K562 (cell line): ENCODE measurements around the gene MFSD11. TPM values are rescaled to one million over a fixed set of nuclear protein-coding genes. Genes with fewer than 3 reads are reported as not detected.

ENCODE experiments used
- ATAC-seq: fragments of 200-7000 bp; cut with Tn5 transposase; 3 replicates; pipeline ENCODE4 v1.9.1; 2020; ENCODE audit warnings: moderate library complexity
- BruUV-seq: library from RNA; stranded (reverse); fragments of 400-500 nt; replicated peaks from 2 replicates; lab custom pipeline; 2021; lab: Mats Ljungman, UMichigan
- CTCF ChIA-PET: fragments of 300-600 bp; formaldehyde crosslinking; extraction: SDS; loops from one replicate; lab custom pipeline; 2021; ENCODE audit warnings: low intra/inter-chr PET ratio; lab: Yijun Ruan, JAX
- POLR2A ChIA-PET: fragments of 300-600, 350-650 bp; sonication (Branson Sonifier 250); formaldehyde crosslinking; extraction: SDS; loops from one replicate; lab custom pipeline; 2021; ENCODE audit warnings: antibody characterized with exemption, inconsistent platforms; lab: Yijun Ruan, JAX
- DNase-seq, 4 experiments: peaks; one replicate each; pipeline versions ENCODE4 v3.0.0 to v3.0.0-alpha.2; 2011 to 2018; ENCODE audit warnings: low spot score in 3 of 4, mixed read lengths in 3 of 4; ENCODE audit errors: extremely low read depth in 1 of 4
- FAIRE-seq: peaks from 2 replicates; lab custom pipeline; 2011; peaks lifted over from hg19 to GRCh38; lab: Jason Lieb, UNC
- H2AFZ ChIP-seq: 2 replicates; pipeline ENCODE4 v1.6.0; 2011; ENCODE audit warnings: low read depth, low read length, control low read depth, inconsistent platforms
- H3K27ac ChIP-seq: fragments of 200-600 bp; 3 replicates; pipeline ENCODE4 v1.8.0; 2011; ENCODE audit warnings: low read depth, mild to moderate bottlenecking, control low read depth, inconsistent platforms, low read length, moderate library complexity, mixed read lengths; ENCODE audit errors: extremely low read depth
- H3K27me3 ChIP-seq, 2 experiments: fragments of 300-600 bp in 1 of 2; 2 replicates in 1 of 2; 3 replicates in 1 of 2; pipeline versions ENCODE4 v1.6.0 to v1.8.0; 2011; ENCODE audit warnings: inconsistent platforms in 2 of 2, low read length in 2 of 2, mild to moderate bottlenecking in 1 of 2, mixed read lengths in 1 of 2, moderate library complexity in 1 of 2; ENCODE audit not compliant: control insufficient read depth in 2 of 2, insufficient read depth in 2 of 2
- H3K36me3 ChIP-seq: fragments of 300-600 bp; 3 replicates; pipeline ENCODE4 v1.8.0; 2011; ENCODE audit warnings: mild to moderate bottlenecking, low read length, inconsistent platforms; ENCODE audit not compliant: control insufficient read depth, insufficient read depth
- H3K4me1 ChIP-seq, 2 experiments: fragments of 200-600 bp in 1 of 2; replicated peaks in 1 of 2; 2 replicates in 1 of 2; 3 replicates in 1 of 2; pipeline versions ENCODE4 v1.5.1 to v1.8.0; 2011; ENCODE audit warnings: inconsistent platforms in 2 of 2, low read length in 2 of 2, mild to moderate bottlenecking in 1 of 2, mixed read lengths in 1 of 2, moderate library complexity in 1 of 2; ENCODE audit not compliant: control insufficient read depth in 2 of 2, insufficient read depth in 2 of 2
- H3K4me2 ChIP-seq: 2 replicates; pipeline ENCODE4 v1.6.1; 2011; ENCODE audit warnings: low read length, control low read depth, inconsistent platforms, mixed read lengths; ENCODE audit not compliant: insufficient read depth
- H3K4me3 ChIP-seq: fragments of 200-600 bp; sonication (generic), shearing (Covaris generic); 2 replicates; pipeline ENCODE4 v1.5.1; 2016; ENCODE audit warnings: control low read depth, inconsistent platforms
- H3K79me2 ChIP-seq: fragments of 200-600 bp; 3 replicates; pipeline ENCODE4 v1.8.0; 2011; ENCODE audit warnings: low read length, inconsistent platforms; ENCODE audit not compliant: control insufficient read depth, insufficient read depth
- H3K9ac ChIP-seq, 2 experiments: 2 replicates each; pipeline versions ENCODE4 v1.6.0 to v1.6.1; 2011; ENCODE audit warnings: low read depth in 2 of 2, low read length in 2 of 2, control low read depth in 1 of 2, inconsistent platforms in 1 of 2, mild to moderate bottlenecking in 1 of 2, mixed read lengths in 1 of 2; ENCODE audit not compliant: insufficient read depth in 1 of 2
- H3K9me1 ChIP-seq: one replicate; pipeline ENCODE4 v1.6.0; 2011; ENCODE audit warnings: inconsistent platforms, mild to moderate bottlenecking, low read length, moderate library complexity; ENCODE audit not compliant: control insufficient read depth, insufficient read depth
- H3K9me3 ChIP-seq: replicated peaks from 2 replicates; pipeline ENCODE4 v1.5.1; 2011; ENCODE audit warnings: low read depth, low read length, inconsistent platforms; ENCODE audit not compliant: control insufficient read depth, insufficient read depth
- H4K20me1 ChIP-seq: replicated peaks from 2 replicates; pipeline ENCODE4 v1.6.1; 2011; ENCODE audit warnings: low read length, inconsistent platforms, mixed read lengths; ENCODE audit not compliant: control insufficient read depth, insufficient read depth
- BHLHE40 ChIP-seq: IDR thresholded peaks from 2 replicates; pipeline ENCODE4 v1.6.1; 2011; ENCODE audit warnings: low read length, improper control_type of control experiment
- EP400 ChIP-seq: fragments of 450-650 bp; IDR thresholded peaks from 2 replicates; pipeline ENCODE4 v1.6.1; 2017; ENCODE audit warnings: antibody characterized with exemption, mild to moderate bottlenecking, moderate library complexity
- ETV1 ChIP-seq: fragments of 450-650 bp; conservative IDR thresholded peaks from 2 replicates; pipeline ENCODE4 v1.6.1; 2016; ENCODE audit warnings: missing genetic modification characterization, control low read depth, low read depth, missing compliant biosample characterization
- ETV6 ChIP-seq, 3 experiments: fragments of 150-350 bp in 1 of 3; sonication (generic) in 1 of 3; formaldehyde crosslinking in 1 of 3; IDR thresholded peaks; 2 replicates each; pipeline versions ENCODE4 v1.6.1 to v1.8.0; 2014 to 2022; ENCODE audit warnings: borderline replicate concordance in 2 of 3, low read depth in 2 of 3, antibody characterized with exemption in 1 of 3, low read length in 1 of 3, mild to moderate bottlenecking in 1 of 3, missing genetic modification reagents in 1 of 3
- FOS ChIP-seq: IDR thresholded peaks from 3 replicates; pipeline ENCODE4 v1.6.1; 2011; ENCODE audit not compliant: insufficient read length; ENCODE audit errors: extremely low read depth
- SRF ChIP-seq, 2 experiments: fragments of 250-450, 450-650 bp in 1 of 2; sonication (Bioruptor Pico) in 1 of 2; sonication (generic) in 1 of 2; formaldehyde crosslinking; IDR thresholded peaks; 2 replicates each; pipeline versions ENCODE4 v1.5.0 to v1.5.1; 2020 to 2022; ENCODE audit warnings: mild to moderate bottlenecking in 1 of 2, missing genetic modification reagents in 1 of 2
- SRSF9 ChIP-seq: fragments of 200-400 bp; formaldehyde crosslinking; IDR thresholded peaks from 2 replicates; pipeline ENCODE4 v1.6.1; 2017; ENCODE audit warnings: low read depth, low read length, borderline replicate concordance
- U2AF1 ChIP-seq: fragments of 200-400 bp; formaldehyde crosslinking; optimal IDR thresholded peaks from 2 replicates; pipeline ENCODE3; 2017; ENCODE audit warnings: mild to moderate bottlenecking, low read depth, low read length, moderate library complexity
- ZBTB40 ChIP-seq, 2 experiments: fragments of 450-650 bp in 1 of 2; sonication (generic) in 1 of 2; formaldehyde crosslinking in 1 of 2; IDR thresholded peaks; 2 replicates each; pipeline versions ENCODE4 v1.7.1 to v1.9.0; 2016 to 2022; ENCODE audit warnings: inconsistent platforms in 1 of 2, mild to moderate bottlenecking in 1 of 2, missing genetic modification reagents in 1 of 2
- ZNF586 ChIP-seq: fragments of 450-650 bp; formaldehyde crosslinking; conservative IDR thresholded peaks from 2 replicates; pipeline ENCODE4 v1.4.0; 2020; ENCODE audit warnings: mild to moderate bottlenecking, moderate library complexity
- WGBS: fragments of 100-300 bp; shearing (Covaris generic); methylation state at CpG from one replicate; pipeline ENCODE4 v1.1.6; 2016; ENCODE audit warnings: low coverage, mixed read lengths; ENCODE audit not compliant: insufficient coverage; ENCODE audit errors: missing lambda C conversion rate; 5-methylcytosine and 5-hydroxymethylcytosine counted together
- in situ Hi-C: fragments of 300-500 bp; cut with MboI; formaldehyde crosslinking; loops from 4 replicates; pipeline ENCODE4 v1.15.0; 2018; ENCODE audit warnings: inconsistent platforms, mixed read lengths
- intact Hi-C: fragments of 100-400 bp; cut with micrococcal nuclease; formaldehyde crosslinking; loops from 2 replicates; pipeline ENCODE4 v1.14.2; 2022
- polyA plus RNA-seq, 8 experiments: library from polyadenylated mRNA; depleted of rRNA in 4 of 8; stranded (reverse) in 5 of 8; unstranded in 3 of 8; fragments of >200 nt; fragmentation: Nextera tagmentation in 2 of 8; fragmentation: Illumina TruSeq in 1 of 8; extraction: Ambion mirVana in 2 of 8; extraction: Trizol in 1 of 8; gene quantifications; 2 replicates each; pipeline versions ENCODE4 v1.2.1 to v1.2.3, GENCODE V29; 2011 to 2014; ENCODE audit warnings: inconsistent platforms in 1 of 8, missing spikeins in 1 of 8
- total RNA-seq, 7 experiments: library from RNA; depleted of rRNA in 6 of 7; stranded (reverse); fragments of >200 nt in 6 of 7; fragmentation: Illumina TruSeq in 2 of 7; extraction: Trizol in 2 of 7; gene quantifications; 2 replicates each; pipeline versions ENCODE4 v1.2.1 to v1.2.3, GENCODE V29; 2011 to 2021; ENCODE audit warnings: low replicate concordance in 1 of 7

Gene MFSD11
- total and polyA plus RNA-seq, 9 of the 15 experiments (the other 6 are each of a cell fraction or from before 2014, with no cell fraction given), result 14.4 to 24.5 (median 19.9) TPM

DNA sequence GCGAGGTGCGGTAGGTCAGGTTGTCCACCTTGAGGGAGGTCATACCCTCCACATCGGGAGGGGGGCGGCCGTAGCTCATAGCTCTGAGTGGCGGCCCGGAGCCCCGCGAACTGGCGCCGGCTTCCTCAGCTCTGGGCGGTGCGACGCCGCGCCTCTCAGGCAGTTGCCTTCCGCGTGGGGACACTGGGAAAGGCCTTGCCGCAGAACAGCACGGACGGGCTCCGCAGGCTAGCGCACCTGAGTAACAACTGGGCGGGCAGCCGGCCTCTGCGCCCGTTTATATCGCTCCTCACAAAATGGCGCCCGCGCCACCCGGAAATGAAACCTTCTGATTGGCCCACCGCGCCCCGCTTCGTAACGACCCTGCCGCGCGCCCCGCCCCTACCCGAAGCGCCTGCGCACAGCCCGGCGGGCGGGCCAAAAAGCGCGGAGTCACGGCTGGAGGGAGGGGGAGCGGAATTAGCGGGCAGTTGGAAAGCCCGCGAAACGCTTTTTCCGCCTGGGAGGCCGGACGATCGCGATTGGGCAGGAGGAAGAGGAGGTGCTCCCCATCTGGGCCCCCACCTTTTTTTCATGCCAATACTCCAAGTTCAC lies 740 bp upstream of the MFSD11 start, which contains the start of gene SRSF2:
SRSF2 (minus strand) TSS at position 250 of the 594 bp plus-strand sequence; CDS start at position 79, 171 bp downstream.
- Histone ChIP-seq H3K9me1 (no peaks in the 10 kb centered on the region), H4K20me1 (peaks cover 31% of the 10 kb centered on the region), H2AFZ (peak within 1 kb of the TSS; percentile 96), H3K27me3 (no peaks in the 10 kb centered on the region), H3K9ac (peak within 1 kb of the TSS; percentile 99), H3K36me3 (peaks cover 54% of the 10 kb centered on the region), H3K27ac (peak within 1 kb of the TSS; percentile 99), H3K9me3 (no peaks in the 10 kb centered on the region), H3K4me1 (peaks cover 5 to 27% of the 10 kb centered on the region in 2 experiments), H3K4me3 (peak within 1 kb of the TSS; percentile 91), H3K4me2 (peak within 1 kb of the TSS; percentile 88), H3K79me2 (peaks cover 81% of the 10 kb centered on the region)
- intact Hi-C loops (loop anchor here (2.0 kb wide), 1 partner anchor 52 kb away; no protein-coding TSS in a partner anchor), in situ Hi-C loops (no loop called here)
- no TSS peak for BruUV-seq
- peak; percentile 74 for ATAC-seq
- peak; percentile 91 to 99 (median 95) for DNase-seq
- peak; percentile 79 for FAIRE-seq
- ChIA-PET CTCF (no interaction called here), POLR2A (interaction anchor here (0.6 to 8.5 kb wide), 33 partner anchors 9 to 1628 kb away, joined by 3 to 75 read pairs (median 4); partner anchors contain the start of genes JMJD6, METTL23 and MXRA7)
- WGBS, result 2% methylated on average over 52 of the region's 60 CpGs
- TF ChIP-seq ETV1 (peak; percentile 58; the same call in 1 of the 2 replicates), ETV6 (IDR thresholded peaks at IDR 0.05; ENCODE audit: borderline replicate concordance in 1 of 2, low read depth in 2 of 2, low read length in 1 of 2) (peak in 1 of 2 experiments; percentile 53; a peak in 1 of 4 replicates), ETV6 (CRISPR knock-in tag; IDR thresholded peaks at IDR 0.05; ENCODE audit: borderline replicate concordance) (peak; percentile 90), FOS (no peak), ZBTB40 (IDR thresholded peaks at IDR 0.05) (peak; percentile 91), ZBTB40 (CRISPR knock-in tag; IDR thresholded peaks at IDR 0.05) (no peak), U2AF1 (peak; percentile 92), SRF (CRISPR knock-in tag; IDR thresholded peaks at IDR 0.05) (0 out of 4 replicates have a peak, but pooled peaks of 1 of the 2 experiments have one; percentile 77), SRSF9 (no peak), EP400 (peak; percentile 95), ZNF586 (CRISPR knock-in tag) (no peak), BHLHE40 (peak; percentile 9; the same call in 1 of the 2 replicates)
